GM21526 (cell line): ENCODE data around the gene TUBA1C.
"Not testable (repeated sequence)": the region's sequence is repeated elsewhere in the genome, so short reads cannot be mapped to it uniquely, and the experiment has no call there.

ENCODE experiments used
- ATAC-seq: cut with Tn5 transposase; IDR thresholded peaks from one replicate; pipeline ENCODE4 v1.9.1; 2021; ENCODE audit warnings: moderate library complexity; ENCODE audit not compliant: unreplicated experiment, low FRiP score

TUBA1C gene

DNA sequence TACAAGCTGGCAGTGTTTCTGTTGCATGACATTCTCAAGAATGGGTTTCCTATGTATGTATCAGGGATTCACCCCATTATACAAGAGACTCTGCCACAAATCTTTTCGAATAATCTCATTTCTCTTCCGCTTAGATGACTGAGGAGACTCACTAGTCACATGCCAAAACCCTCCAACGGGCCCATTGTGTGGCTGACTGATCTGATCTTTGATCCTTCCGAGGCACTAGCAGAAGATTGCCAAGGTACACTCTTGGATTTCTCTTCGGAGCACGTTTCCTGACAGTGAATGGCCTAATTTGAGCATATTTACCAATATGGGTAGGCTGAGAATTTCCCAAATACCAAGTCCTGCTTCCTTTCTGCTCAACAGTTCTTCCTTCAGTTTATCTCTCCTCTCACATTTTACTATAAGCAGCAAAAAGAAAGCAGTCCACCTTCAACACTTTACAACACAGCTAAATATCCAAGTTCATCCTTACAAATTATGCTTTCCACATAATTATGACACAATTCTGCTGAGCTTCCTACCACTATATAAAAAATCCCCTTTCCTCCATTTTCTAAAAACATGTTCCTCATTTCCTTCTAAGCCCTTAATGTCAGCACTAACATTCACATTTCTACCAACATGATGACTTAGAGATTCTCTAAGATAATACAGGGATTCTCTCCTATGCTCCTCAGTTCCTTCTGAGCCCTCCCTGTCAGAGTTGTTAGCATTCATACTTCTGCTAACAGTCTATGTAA, 41.1 kb downstream of the TUBA1C start:
- ATAC-seq, result no peak

DNA sequence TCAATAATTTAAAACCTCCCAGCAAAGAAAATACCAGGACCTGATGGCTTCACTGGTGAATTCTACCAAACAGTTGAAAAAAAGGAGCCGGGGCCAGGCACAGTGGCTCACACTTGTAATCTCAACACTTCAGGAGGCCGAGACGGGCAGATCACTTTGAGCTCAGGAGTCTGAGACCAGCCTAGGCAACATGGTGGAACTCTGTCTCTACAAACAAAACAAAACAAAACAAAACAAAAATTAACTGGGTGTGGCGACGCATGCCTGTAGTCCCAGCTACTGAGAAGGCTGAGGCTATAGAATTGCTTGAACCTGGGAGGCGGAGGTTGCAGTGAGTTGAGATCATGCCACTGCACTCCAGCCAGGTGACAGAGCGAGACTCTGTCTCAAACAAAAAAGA, 44.5 kb downstream of the TUBA1C start:
- ATAC-seq, result no peak

DNA sequence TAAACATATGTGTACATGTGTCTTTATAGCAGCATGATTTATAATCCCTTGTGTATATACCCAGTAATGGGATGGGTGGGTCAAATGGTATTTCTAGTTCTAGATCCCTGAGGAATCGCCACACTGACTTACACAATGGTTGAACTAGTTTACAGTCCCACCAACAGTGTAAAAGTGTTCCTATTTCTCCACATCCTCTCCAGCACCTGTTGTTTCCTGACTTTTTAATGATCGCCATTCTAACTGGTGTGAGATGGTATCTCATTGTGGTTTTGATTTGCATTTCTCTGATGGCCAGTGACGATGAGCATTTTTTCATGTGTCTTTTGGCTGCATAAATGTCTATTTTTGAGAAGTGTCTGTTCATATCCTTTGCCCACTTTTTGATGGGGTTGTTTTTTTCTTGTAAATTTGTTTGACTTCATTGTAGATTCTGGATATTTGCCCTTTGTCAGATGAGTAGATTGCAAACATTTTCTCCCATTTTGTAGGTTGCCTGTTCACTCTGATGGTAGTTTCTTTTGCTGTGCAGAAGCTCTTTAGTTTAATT, 45.6 kb downstream of the TUBA1C start:
- ATAC-seq, result not testable (repeated sequence)

DNA sequence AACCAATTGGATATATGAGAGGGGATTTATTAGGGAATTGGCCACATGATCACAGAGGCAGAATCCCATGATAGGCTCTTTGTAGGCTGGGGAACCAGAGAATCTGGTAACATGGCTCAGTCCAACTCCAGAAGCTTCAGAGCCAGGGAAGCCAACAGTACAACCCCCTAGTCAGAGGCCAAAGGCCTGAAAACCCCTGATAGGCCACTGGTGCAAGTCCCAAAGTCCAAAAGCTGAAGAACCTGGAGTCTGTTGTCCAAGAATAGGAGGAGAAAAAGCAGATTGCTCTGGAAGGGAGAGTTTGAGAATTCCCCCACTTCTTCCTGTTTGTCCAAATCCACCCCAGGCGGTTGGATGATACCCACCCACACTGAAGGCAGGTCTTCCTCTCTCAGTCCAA, 49.9 kb downstream of the TUBA1C start:
- no peak for ATAC-seq

DNA sequence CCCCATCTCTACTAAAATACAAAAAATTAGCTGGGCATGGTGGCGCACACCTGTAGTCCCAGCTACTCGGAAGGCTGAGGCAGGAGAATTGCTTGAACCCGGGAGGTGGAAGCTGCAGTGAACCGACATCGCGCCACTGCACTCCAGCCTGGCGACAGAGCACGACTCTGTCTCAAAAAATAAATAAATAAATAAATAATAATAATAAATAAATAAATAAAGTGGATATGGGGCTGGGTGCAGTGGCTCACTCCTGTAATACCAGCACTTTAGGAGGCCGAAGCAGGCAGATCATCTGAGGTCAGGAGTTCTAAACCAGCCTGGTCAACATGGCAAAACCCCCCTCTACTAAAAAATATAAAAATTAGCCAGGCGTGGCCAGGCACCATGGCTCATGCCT, 52.2 kb downstream of the TUBA1C start:
- not testable (repeated sequence) for ATAC-seq

DNA sequence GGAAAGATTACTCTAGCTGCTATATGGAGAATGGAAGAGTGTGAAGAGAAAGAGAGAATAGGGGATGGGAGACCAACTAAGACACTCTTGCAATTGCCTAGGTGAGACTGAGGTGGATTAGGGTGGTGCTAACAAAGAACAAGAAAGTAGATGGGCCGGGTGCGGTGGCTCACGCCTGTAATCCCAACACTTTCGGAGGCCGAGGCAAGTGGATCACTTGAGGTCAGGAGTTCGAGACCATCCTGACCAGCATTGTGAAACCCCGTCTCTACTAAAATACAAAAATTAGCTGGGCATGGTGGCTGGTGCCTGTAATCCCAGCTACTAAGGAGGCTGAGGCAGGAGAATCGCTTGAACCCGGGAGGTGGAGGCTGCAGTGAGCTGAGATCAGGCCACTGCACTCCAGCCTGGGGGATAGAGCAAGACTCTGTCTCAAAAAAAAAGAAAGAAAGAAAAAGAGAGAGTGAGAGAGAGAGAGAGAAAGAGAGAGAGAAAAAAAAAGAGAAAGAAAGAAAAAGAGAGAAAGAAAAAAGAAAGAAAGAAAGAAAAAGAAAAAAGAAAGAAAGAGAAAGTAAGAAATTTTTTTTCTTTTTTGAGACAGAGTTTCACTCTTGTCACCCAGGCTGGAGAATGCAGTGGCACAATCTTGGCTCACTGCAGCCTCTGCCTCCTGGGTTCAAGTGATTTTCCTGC, 55.7 kb downstream of the TUBA1C start:
- ATAC-seq, result not testable (repeated sequence)

DNA sequence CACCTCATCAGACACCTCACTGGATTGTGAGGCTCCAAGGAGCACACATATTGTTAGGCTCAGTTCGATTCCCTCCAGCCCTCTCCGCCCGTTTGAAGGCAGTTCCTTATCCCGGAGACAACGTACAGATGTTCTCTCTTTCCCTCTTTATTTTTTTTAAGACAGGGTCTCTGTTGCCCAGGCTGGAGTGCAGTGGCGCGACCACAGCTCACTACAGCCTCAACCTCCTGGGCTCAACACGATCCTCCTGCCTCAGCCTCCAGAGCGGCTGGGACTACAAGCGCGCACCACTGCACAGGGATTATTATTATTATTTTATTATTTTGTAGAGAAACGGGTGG, 57.5 kb downstream of the TUBA1C start:
- no peak for ATAC-seq

DNA sequence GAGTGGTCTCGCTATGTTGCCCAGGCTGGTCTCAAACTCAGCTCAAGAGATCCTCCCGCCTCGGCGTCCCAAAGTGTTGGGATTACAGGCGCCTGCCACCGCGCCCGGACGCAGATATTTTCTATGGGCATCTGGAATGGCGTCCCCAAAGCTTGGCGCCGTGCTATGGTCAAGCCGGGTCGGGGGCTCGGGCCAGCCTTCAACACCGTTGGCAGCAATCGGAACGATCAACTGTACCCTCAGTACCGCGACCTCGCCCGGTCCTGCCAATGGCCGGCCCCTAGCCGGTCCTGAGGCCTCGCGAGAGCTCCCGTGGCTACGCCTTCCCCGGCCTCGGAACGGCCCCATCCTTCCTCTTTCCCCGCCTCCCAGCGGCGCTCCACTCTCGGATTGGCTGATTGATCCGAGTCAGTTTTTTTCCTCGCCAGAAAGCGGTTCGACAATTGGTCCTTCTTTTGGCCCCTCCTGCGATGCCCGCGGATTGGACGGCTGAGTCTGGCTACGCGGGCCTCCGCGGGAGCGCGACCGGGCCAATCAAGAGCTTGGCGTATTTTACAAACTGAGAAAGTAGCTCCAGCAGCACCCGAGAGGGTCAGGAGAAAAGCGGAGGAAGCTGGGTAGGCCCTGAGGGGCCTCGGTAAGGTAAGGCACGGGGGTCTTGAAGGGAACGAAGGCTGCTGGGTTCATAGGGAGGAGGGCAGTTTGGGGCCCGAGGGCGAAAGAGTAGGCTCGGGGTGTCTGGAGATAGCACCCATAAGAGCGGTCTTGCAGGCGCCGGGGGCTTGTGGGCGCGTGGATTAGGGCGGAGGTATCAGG, 58.0 kb downstream of the TUBA1C start, which contains the start of gene TROAP:
Gene TROAP (plus strand): TSS at position 548 of the 816 bp plus-strand sequence. CDS start 354 bp downstream, outside the sequence.
- ATAC-seq, result peak; percentile 96

DNA sequence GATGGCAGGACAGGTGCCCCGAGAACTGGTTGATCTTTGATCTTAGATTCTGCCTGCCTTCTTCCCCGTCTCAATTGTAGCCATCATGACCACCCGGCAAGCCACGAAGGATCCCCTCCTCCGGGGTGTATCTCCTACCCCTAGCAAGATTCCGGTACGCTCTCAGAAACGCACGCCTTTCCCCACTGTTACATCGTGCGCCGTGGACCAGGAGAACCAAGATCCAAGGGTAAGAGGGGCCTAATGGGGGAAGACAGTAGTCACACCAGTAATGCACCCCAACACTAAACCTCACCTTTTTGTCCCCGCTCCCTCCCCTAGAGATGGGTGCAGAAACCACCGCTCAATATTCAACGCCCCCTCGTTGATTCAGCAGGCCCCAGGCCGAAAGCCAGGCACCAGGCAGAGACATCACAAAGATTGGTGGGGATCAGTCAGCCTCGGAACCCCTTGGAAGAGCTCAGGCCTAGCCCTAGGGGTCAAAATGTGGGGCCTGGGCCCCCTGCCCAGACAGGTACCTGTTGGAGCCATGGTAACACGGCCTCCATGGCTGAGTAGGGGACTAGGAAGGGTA, 58.7 kb downstream of the TUBA1C start:
- ATAC-seq, result no peak
